Measurements from ENCODE around the gene NXN. TPM values are rescaled to one million over a fixed set of nuclear protein-coding genes. Genes with fewer than 3 reads are reported as not detected.

Gene NXN
- total RNA-seq, 2 donors from 2014 or later, result 24.4 TPM

- Histone ChIP-seq H3K27ac (no peak overlapping the region), H3K36me3 (replicated peaks in 1 of 2; ENCODE audit: insufficient read depth in 1 of 2, low read depth in 2 of 2) (no peaks in the 10 kb centered on the region), H3K4me3 (no peak overlapping the region), H3K4me1 (peaks cover 1% of the 10 kb centered on the region), H3K9me3 (no peaks in the 10 kb centered on the region), H3K27me3 (no peaks in the 10 kb centered on the region)
- 64 to 70% methylated on average over 18 of the region's 18 CpGs for WGBS, 2 donors
- intact Hi-C loops (cut with DNase I), result no loop called here
- DNase-seq, result no peak
- no peak for TF ChIP-seq POLR2A (IDR thresholded peaks at IDR 0.05)
- no peak for TF ChIP-seq CTCF (IDR thresholded peaks at IDR 0.05)
- no peak for ATAC-seq
Measured at GRCh38 chr17:969811-970355, 9.7 kb downstream of the NXN start.

- no peaks in the 10 kb centered on the region for H3K9me3 ChIP-seq
- 80 to 90% methylated on average over 24 of the region's 24 CpGs for WGBS, 2 donors
- no peak for DNase-seq
- no peaks in the 10 kb centered on the region for H3K27me3 ChIP-seq
- H3K36me3 ChIP-seq (replicated peaks in 1 of 2; ENCODE audit: insufficient read depth in 1 of 2, low read depth in 2 of 2), result no peaks in the 10 kb centered on the region
- no peak overlapping the region for H3K27ac ChIP-seq
- H3K4me3 ChIP-seq, result no peak overlapping the region
- intact Hi-C loops (cut with DNase I), result no loop called here
- no peak for ATAC-seq
- TF ChIP-seq POLR2A (IDR thresholded peaks at IDR 0.05) (no peak), CTCF (IDR thresholded peaks at IDR 0.05) (no peak)
- H3K4me1 ChIP-seq, result no peaks in the 10 kb centered on the region
Measured at GRCh38 chr17:968812-969730, 10.5 kb downstream of the NXN start.

- ATAC-seq, result peak; percentile 12
Measured at GRCh38 chr17:967122-967521, 12.5 kb downstream of the NXN start.

GRCh38 chr17:965311-965989, 14.1 kb downstream of the NXN start:
- no peak for DNase-seq
- WGBS, 2 donors, result 72 to 77% methylated on average over 12 of the region's 12 CpGs
- Histone ChIP-seq H3K4me1 (no peaks in the 10 kb centered on the region), H3K9me3 (no peaks in the 10 kb centered on the region), H3K27ac (no peak overlapping the region), H3K4me3 (no peak overlapping the region), H3K36me3 (replicated peaks in 1 of 2; ENCODE audit: insufficient read depth in 1 of 2, low read depth in 2 of 2) (no peaks in the 10 kb centered on the region), H3K27me3 (no peaks in the 10 kb centered on the region)
- no peak for ATAC-seq
- TF ChIP-seq POLR2A (IDR thresholded peaks at IDR 0.05), result no peak
- TF ChIP-seq CTCF (IDR thresholded peaks at IDR 0.05), result no peak
- intact Hi-C loops (cut with DNase I), result no loop called here

More at GRCh38 chr17:967122-967521, 12.5 kb downstream of the NXN start:
- H3K4me1 ChIP-seq, result no peaks in the 10 kb centered on the region
- TF ChIP-seq POLR2A (IDR thresholded peaks at IDR 0.05), result no peak
- no peak for TF ChIP-seq CTCF (IDR thresholded peaks at IDR 0.05)
- intact Hi-C loops (cut with DNase I), result no loop called here
- H3K4me3 ChIP-seq, result no peak overlapping the region
- no peak for DNase-seq
- WGBS, 2 donors, result 92 to 100% methylated on average over 5 to 9 of the region's 9 CpGs
- no peaks in the 10 kb centered on the region for H3K36me3 ChIP-seq (replicated peaks in 1 of 2; ENCODE audit: insufficient read depth in 1 of 2, low read depth in 2 of 2)
- H3K27me3 ChIP-seq, result no peaks in the 10 kb centered on the region
- H3K27ac ChIP-seq, result no peak overlapping the region
- no peaks in the 10 kb centered on the region for H3K9me3 ChIP-seq
